ENCODE results near the gene EPB41L4B. TPM values are rescaled to one million over a fixed set of nuclear protein-coding genes. Genes with fewer than 3 reads are reported as not detected.

EPB41L4B gene
- total and polyA plus RNA-seq, 2 donors from 2014 or later: 6.5 to 7.7 TPM

DNA sequence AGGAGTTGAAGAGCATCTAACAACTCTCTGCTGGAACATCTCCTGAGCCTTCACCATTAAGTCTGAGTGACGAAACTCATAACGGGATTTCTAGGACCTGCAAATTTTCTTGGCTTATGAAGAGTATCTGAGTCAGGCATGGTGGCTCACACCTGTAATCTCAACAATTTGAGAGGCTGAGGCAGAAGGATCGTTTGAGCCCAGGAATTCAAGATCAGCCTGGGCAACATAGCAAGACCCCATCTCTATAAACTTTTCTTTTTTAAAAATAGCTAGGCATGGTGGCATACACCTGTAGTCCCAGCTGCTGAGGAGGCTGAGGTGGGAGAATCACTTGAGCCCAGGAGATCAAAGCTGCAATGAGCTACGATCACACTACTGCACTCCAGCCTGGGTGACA, 48.8 kb downstream of the EPB41L4B start:
- DNase-seq: no peak
- Histone ChIP-seq H3K9me3 (ENCODE audit: control insufficient read depth in 2 of 3, insufficient read depth in 1 of 3, low read length in 3 of 3) (no peaks in the 10 kb centered on the region), H3K9ac (ENCODE audit: low read length in 3 of 3) (no peak overlapping the region), H3K4me1 (ENCODE audit: control insufficient read depth in 2 of 3, insufficient read depth in 2 of 3, low read depth in 1 of 3, low read length in 3 of 3) (no peaks in the 10 kb centered on the region), H3K27ac (ENCODE audit: low read depth in 2 of 2, low read length in 2 of 2) (no peak overlapping the region), H3K4me3 (ENCODE audit: low read length in 3 of 3) (no peak overlapping the region), H3K27me3 (ENCODE audit: control insufficient read depth, insufficient read depth, low read length) (no peaks in the 10 kb centered on the region), H3K36me3 (ENCODE audit: control insufficient read depth in 2 of 3, insufficient read depth in 3 of 3, low read length in 3 of 3) (no peaks in the 10 kb centered on the region)
- intact Hi-C loops (cut with DNase I): no loop called here
- TF ChIP-seq, protein P1, sequence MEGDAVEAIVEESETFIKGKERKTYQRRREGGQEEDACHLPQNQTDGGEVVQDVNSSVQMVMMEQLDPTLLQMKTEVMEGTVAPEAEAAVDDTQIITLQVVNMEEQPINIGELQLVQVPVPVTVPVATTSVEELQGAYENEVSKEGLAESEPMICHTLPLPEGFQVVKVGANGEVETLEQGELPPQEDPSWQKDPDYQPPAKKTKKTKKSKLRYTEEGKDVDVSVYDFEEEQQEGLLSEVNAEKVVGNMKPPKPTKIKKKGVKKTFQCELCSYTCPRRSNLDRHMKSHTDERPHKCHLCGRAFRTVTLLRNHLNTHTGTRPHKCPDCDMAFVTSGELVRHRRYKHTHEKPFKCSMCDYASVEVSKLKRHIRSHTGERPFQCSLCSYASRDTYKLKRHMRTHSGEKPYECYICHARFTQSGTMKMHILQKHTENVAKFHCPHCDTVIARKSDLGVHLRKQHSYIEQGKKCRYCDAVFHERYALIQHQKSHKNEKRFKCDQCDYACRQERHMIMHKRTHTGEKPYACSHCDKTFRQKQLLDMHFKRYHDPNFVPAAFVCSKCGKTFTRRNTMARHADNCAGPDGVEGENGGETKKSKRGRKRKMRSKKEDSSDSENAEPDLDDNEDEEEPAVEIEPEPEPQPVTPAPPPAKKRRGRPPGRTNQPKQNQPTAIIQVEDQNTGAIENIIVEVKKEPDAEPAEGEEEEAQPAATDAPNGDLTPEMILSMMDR (IDR thresholded peaks at IDR 0.05; ENCODE audit: borderline replicate concordance, extremely low read depth, insufficient read depth): no peak
- no peak for FAIRE-seq

DNA sequence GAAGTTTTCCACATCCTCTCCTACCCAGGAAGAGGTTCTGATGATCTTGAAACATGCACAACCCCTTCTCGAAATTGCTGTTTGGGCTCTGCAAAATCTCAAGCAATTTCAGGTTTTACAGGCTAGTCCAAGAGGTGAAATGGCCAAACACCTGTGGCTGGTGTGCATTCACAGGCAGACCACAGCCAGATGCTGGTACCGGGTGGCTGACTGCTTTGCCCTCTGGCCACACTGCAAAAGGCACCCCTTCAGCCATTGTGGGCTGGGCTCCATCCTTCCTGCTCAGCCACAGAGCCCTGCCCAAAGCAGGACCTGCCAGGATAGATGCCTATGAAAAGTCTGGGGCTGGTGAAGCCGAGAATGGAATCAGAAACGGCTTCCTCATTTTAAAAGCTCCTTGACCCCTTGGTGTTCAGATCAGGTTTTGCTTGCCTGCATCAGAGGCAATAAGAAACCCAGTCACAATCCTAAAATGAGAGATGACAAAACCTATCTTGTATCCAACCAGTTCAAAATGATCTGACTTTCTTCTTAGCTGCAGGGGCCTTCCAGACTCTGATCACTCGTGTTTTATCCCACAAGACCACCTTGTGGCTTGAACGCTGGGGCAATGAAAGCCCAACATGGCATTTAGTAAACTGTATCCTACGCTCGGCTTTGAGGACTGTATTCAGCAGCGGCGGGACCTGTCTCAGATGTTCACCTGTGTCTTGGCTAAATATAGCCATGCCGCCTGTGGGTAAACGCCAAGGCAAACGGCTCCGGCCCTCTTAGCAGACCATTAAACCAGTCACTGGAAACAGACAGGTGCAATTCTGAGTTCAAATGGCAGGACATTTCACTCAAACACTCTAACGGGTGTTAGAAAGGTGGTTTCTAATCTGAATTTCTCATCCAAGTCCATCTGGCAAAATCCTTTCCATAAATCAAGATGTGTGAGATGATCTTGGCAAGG, 49.6 kb downstream of the EPB41L4B start:
- Histone ChIP-seq H3K4me1 (ENCODE audit: control insufficient read depth in 2 of 3, insufficient read depth in 2 of 3, low read depth in 1 of 3, low read length in 3 of 3) (no peaks in the 10 kb centered on the region), H3K9me3 (ENCODE audit: control insufficient read depth in 2 of 3, insufficient read depth in 1 of 3, low read length in 3 of 3) (no peaks in the 10 kb centered on the region), H3K27ac (ENCODE audit: low read depth in 2 of 2, low read length in 2 of 2) (no peak overlapping the region), H3K36me3 (ENCODE audit: control insufficient read depth in 2 of 3, insufficient read depth in 3 of 3, low read length in 3 of 3) (no peaks in the 10 kb centered on the region), H3K4me3 (ENCODE audit: low read length in 3 of 3) (no peak overlapping the region), H3K9ac (ENCODE audit: low read length in 3 of 3) (no peak overlapping the region), H3K27me3 (ENCODE audit: control insufficient read depth, insufficient read depth, low read length) (no peaks in the 10 kb centered on the region)
- DNase-seq (no peak), FAIRE-seq (no peak)
- intact Hi-C loops (cut with DNase I): no loop called here
- TF ChIP-seq, protein P1 (IDR thresholded peaks at IDR 0.05; ENCODE audit: borderline replicate concordance, extremely low read depth, insufficient read depth): no peak

DNA sequence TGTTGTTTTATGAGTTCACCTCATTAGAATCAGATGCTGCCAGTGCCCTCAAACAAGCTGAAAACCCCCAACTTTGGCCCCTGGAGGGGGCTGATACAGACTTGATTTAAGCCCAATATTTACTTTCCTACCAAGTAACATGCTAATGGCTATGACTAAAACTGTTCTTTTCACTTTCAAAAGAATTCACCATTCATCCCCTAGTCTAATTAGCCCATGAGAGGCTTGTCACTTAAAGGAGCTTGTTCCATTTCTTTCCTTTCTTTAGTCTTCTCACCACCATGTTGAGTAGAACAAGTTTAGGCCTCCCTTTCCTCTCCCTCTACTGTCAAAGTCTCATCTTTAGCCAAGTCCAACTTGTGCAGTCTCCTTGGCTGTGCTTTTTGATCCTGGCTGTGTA, 50.4 kb downstream of the EPB41L4B start:
- H3K9ac ChIP-seq (ENCODE audit: low read length in 3 of 3): no peak overlapping the region
- TF ChIP-seq, protein P1 (IDR thresholded peaks at IDR 0.05; ENCODE audit: borderline replicate concordance, extremely low read depth, insufficient read depth): no peak
- H3K4me1 ChIP-seq (ENCODE audit: control insufficient read depth in 2 of 3, insufficient read depth in 2 of 3, low read depth in 1 of 3, low read length in 3 of 3): no peaks in the 10 kb centered on the region
- H3K27ac ChIP-seq (ENCODE audit: low read depth in 2 of 2, low read length in 2 of 2): no peak overlapping the region
- no peaks in the 10 kb centered on the region for H3K27me3 ChIP-seq (ENCODE audit: control insufficient read depth, insufficient read depth, low read length)
- no peaks in the 10 kb centered on the region for H3K9me3 ChIP-seq (ENCODE audit: control insufficient read depth in 2 of 3, insufficient read depth in 1 of 3, low read length in 3 of 3)
- no peak overlapping the region for H3K4me3 ChIP-seq (ENCODE audit: low read length in 3 of 3)
- H3K36me3 ChIP-seq (ENCODE audit: control insufficient read depth in 2 of 3, insufficient read depth in 3 of 3, low read length in 3 of 3): no peaks in the 10 kb centered on the region
- DNase-seq: no peak
- intact Hi-C loops (cut with DNase I): no loop called here
- no peak for FAIRE-seq

All from kidney (tissue), 14 donors.